ENCODE measurements around the gene RUSF1.
A peak's percentile ranks its signal among the peaks of the same experiment; 100 is the strongest.
"Not testable (repeated sequence)": the region's sequence is repeated elsewhere in the genome, so short reads cannot be mapped to it uniquely, and the experiment has no call there.

The RUSF1 gene

GRCh38 chr16:31485571-31485970 lies 22.6 kb downstream of the RUSF1 start:
- no peak for DNase-seq

DNA sequence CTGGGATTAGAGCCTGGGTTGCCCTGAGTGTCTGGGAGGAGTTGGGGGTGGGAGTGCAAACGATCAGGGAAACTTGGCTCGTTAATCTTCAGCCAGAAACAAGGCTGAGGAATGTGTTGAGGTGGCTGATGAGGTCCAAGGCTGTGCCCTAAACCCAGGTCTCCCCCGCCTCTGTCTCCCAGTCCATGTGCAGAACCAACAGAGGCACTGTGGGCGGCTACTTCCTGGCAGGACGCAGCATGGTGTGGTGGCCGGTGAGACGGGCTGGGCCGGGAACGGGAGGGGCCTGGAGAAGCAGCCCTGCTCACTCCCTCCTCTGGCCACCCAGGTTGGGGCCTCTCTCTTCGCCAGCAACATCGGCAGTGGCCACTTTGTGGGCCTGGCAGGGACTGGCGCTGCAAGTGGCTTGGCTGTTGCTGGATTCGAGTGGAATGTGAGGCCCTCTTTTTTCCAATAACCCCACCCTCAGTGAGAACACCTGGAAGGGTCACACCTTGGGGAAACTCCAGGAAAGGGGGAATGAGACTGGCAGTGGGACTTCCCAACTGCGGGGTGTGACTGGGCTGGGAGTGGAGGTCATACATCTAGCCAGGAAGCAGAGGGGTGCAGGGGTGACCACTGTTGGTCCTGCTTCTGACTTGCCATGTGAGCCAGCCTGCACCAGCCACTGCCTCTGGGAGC lies 23.6 kb downstream of the RUSF1 start:
- DNase-seq: no peak

DNA sequence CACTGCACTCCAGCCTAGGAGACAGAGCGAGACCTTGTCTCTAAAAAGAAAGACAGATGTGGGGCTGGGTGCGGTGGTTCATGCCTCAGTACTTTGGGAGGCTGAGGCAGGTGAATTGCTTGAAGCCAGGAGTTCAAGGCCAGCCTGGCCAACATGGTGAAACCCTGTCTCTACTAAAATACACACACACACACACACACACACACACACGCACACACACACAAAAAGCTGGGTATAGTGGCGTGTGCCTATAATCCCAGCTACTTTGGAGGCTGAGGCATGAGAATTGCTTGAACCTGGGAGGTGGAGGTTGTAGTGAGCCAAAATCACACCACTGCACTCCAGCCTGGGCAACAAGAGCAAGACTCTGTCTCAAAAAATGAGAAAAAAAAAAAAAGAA lies 24.1 kb downstream of the RUSF1 start:
- not testable (repeated sequence) for DNase-seq

- DNase-seq: no peak
These were observed 25.1 kb downstream of the RUSF1 start, which contains the start of gene SLC5A2 for GRCh38 chr16:31483081-31483480. Gene SLC5A2 (plus strand): TSS chr16:31483123. CDS start chr16:31483137, 14 bp downstream.

GRCh38 chr16:31480851-31481536 lies 27.2 kb downstream of the RUSF1 start:
- no peak for DNase-seq

GRCh38 chr16:31479751-31480150 lies 28.4 kb downstream of the RUSF1 start:
- DNase-seq: no peak

- no peak for DNase-seq
These were observed 29.2 kb downstream of the RUSF1 start for GRCh38 chr16:31478956-31479355.

- DNase-seq: no peak
These were observed 30.7 kb downstream of the RUSF1 start for GRCh38 chr16:31477220-31478216.

GRCh38 chr16:31476303-31477219 lies 31.6 kb downstream of the RUSF1 start:
- DNase-seq: no peak

- no peak for DNase-seq
These were observed 32.3 kb downstream of the RUSF1 start for GRCh38 chr16:31475946-31476302.

DNA sequence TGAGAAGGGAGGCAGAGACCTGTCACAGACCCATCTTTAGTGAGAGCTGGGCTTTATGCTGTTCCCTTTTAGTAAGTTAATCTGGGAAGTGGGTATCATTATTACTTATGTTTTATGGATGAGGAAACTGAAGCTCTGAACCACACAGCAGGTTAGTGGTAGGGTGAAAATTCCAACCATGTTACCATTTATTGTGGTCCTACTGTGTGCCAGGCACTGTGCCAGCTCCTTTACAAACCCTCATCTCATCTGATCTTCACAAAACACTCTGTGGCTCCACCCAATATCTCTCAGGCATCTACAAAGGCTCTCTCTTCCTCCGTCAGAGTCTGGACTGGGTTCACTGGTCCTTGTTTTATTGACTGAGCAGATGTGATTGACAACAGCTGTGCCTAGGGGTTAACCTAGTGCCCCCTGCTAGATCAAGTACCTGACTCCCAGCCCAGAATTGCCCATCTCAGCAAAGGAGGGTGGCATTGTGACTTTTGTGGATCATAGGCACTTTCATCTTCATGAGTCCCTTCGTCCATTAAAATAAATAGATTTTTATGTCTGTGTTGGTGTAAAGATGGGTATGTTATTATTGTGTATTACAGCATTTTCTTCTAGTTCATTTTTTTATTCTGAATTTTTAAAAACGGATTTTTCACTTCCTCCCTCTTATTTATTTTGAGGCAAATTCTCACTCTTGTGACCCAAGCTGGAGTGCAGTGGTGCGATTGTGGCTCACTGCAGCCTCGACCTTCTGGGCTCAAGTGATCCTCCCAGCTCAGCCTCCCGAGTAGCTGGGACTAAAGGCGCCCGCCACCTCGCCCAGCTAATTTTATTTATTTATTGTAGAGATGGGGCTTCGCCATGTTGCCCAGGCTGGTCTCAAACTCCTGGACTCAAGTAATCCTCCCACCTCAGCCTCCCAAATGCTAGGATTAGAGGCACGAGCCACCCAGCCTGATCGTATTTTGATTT lies 33.1 kb downstream of the RUSF1 start:
- DNase-seq: no peak

GRCh38 chr16:31474173-31474714 lies 33.9 kb downstream of the RUSF1 start:
- no peak for DNase-seq

DNA sequence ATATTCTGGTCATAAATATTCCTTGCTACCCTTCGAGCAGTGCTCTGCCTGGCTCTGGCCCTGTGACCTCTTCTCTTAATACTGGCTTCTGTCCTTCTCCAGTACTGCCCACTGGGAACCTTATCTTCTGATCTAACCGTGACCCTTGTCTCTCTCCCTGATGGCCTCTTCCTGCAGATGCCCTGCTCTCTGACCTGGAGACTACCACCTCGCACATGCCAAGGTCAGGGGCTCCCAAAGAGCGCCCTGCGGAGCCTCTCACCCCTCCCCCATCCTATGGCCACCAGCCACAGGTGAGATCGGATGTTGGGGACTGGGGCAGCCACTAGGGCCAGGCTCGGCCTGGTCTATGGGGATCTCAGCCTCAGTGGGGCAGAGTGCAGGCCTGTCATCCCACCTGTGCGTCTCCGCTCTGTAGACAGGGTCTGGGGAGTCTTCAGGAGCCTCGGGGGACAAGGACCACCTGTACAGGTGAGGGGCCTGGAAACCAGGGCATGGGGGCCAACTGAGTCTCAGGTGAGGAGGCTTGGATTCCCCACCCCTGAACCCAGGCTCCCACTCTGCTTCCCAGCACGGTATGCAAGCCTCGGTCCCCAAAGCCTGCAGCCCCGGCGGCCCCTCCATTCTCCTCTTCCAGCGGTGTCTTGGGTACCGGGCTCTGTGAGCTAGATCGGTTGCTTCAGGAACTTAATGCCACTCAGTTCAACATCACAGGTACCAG lies 34.8 kb downstream of the RUSF1 start:
- no peak for DNase-seq

DNA sequence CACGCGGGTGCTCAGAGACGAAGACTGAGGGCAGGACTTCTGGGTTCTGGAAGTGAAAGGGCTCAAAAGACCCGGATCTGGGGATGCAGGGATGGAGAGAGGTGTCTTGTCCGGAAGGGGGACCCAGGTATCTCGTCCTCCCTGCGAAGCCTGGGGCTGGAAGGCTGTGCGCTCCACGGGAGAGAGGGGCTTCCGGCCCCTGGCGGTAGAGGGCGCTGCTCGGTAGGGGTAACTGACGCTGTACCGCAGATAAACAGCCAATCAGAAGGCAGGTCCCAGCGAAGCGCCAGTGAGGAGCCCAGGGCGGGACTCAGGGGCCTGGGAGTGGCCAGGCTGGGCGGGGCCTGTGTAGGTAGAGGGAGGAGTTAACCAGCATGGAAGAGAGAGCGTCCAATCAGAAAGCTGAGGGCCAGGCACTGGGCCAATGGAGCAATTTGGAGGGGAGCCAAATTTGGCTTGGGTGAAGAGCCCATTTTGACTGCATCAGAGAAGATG lies 35.4 kb downstream of the RUSF1 start:
- DNase-seq: peak; percentile 97

DNA sequence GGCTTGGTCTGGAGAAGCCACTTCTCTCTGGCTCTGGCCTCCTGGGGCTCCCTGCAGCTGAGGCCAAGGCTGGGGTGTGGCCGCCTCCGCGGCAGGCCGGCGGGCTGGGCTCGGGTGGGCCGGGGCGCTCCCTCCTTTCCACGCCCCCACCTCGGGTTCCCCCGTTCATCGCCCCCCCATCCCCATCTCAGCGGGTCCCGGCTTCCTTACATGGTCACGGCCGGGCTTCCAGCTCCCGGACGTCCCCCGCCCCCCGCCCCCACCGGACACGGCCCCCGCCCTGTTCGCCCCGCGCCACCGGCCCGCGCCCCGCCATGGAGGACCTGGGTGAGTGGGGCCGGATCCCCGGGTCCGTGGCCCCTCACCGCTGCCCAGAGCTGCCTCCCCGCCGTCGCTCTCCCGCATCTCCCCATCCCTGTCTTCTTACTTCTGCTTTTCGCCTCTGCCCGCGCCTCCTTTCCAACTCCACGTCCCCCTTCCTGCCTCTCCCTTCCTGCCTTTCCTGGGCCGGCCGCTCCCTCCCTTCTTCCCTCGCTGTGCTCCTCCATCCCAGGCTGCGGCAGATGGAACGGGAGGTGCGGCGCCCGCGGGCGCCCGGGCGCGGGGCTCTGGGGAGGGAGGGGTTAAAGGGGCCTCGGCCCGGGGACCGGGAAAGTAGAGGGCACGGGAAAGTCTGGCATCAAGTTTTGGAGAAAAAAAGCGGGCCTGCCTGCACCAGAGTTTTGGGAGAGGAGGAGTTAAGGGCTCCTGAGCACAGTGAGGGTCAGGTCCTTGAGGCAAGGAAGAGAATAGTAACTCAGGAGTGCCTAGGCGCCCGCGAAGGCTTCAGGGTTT lies 36.1 kb downstream of the RUSF1 start, which contains the start of gene TGFB1I1:
Gene TGFB1I1 (plus strand): TSS at position 278 of the 834 bp plus-strand sequence. CDS start 37 bp downstream, at position 315.
- DNase-seq: peak; percentile 57

- no peak for DNase-seq
These were observed 36.8 kb downstream of the RUSF1 start for GRCh38 chr16:31471241-31471874.

DNA sequence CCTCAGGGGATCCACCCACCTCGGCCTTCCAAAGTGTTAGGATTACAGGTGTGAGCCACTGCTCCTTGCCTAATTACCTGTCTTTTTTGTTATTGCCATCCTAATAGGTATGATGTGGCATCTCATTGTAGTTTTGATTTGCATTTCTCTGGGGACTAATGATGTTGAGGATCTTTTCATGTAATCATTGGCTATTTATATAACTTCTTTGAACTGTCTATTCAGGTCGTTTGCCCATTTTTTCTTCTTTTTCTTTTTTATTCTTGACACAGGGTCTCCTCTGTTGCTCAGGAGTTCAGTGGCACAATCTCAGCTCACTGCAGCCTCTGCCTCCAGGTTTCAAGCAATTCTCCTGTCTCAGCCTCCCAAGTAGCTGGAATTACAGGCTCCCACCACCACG lies 37.6 kb downstream of the RUSF1 start:
- DNase-seq: no peak

DNA sequence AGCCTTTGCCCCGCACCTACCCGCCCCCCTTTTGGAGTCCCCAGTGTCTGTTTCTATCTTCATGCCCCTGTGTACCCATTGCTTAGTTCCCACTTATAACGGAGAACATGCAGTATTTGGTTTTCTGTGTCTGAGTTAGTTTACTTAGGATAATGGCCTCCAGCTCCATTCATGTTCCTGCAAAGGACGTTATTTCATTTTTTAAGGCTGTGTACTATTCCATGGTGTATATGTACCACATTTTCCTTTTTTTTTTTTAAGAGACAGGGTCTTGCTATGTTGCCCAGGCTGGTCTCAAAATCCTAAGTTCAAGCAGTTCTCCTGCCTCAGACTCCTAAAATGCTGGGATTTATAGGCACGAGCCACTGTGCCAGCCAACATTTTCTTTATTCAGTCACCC lies 40.3 kb downstream of the RUSF1 start:
- no peak for DNase-seq
